G401 (cell line): ENCODE results near the gene SEMA3B. TPM values are rescaled to one million over a fixed set of nuclear protein-coding genes. Genes with fewer than 3 reads are reported as not detected.
"Not testable (repeated sequence)": the region's sequence is repeated elsewhere in the genome, so short reads cannot be mapped to it uniquely, and the experiment has no call there.

Experiments
- DNase-seq: peaks from one replicate; pipeline ENCODE4 v3.0.0-alpha.2; 2015; ENCODE audit warnings: low spot score
- in situ Hi-C: cut with HindIII; loops from 2 replicates; pipeline ENCODE4 v1.10.0; 2016; ENCODE audit warnings: low sequenced_read_pairs, mixed read lengths
- total RNA-seq: library from RNA; depleted of rRNA; stranded (reverse); fragments of >200 nt; shearing (Covaris generic); gene quantifications from 2 replicates; pipeline ENCODE4 v1.2.3, GENCODE V29; 2014

SEMA3B gene
- total RNA-seq, 1 experiment from 2014 or later = 68.1 TPM

DNA sequence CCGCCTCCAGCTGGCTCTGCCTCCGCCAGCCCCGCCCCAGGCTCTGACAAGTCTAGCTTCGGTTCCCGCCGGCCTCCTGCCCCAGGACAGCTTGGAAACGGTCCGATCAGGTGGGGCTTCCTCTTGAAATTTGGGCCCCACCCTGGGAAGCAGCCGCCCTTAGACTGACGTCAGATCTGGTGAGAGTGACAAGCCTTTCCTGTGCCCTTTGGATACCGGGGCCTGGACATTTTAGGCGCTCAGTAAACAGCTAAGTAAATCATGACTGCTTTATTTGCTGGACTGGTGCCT, 30.6 kb downstream of the SEMA3B start:
- no peak for DNase-seq
- in situ Hi-C loops = no loop called here

DNA sequence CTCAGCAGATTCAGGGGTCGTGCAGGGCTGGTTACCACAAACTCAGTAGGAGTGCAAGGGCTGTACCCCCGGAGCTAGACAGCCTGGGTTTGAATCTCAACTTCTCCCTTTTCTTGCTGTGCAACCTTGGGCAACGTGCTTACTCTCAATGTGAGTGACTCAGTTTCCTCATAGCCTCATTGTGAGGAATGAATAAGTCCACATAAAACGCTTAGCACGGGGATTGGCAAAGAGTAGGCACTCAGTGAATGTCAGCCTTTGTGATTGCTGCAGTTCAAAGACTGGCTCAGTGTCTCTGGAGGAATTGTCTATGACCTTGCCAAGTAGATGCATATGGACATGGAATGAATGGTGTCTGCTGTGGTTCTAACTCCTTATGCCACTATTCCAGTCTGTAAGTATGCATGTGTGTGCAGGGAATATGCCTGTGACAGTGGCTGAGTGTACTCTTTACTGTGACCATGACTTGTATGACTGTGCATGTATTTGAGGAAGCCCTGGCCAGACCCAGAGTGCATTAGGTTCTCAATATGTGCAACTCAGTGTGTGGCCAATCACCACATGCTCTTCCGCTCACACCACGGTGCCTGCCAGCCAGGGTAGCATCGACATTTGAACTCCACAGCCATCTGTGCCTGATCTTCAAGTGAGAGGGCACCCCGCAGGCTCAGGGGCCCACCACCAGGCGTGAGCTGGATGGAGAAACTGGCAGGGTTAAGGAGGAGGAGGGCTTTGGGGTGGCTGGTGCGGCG, 31.2 kb downstream of the SEMA3B start:
- in situ Hi-C loops = no loop called here
- DNase-seq = peak; percentile 68

DNA sequence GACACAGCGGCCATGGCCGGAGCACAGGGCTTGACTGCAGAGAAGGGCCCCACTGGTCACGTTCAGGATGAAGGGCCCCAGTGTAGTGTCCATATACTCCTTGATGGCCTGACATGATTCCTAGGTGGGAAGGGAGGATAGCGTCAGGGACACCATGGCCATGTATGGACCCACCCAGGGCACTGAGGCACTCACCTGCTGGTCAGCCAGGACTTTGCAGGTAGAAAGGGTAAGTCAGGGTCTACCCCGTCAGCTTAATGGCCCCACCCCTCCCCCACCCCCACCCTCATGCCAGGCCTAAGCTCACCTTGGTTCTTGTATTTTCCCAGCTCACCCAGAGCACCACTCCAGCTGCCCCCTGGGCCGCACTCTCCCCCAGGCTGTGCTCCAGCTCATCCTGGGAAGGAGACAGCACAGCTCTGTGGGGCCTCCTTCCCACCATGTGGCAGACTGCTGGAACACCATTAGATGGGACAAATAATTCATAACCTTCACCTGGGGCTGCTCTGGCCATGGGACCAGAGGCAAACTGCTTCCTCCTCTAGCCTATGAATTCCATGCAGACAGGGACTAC, 31.8 kb downstream of the SEMA3B start:
- in situ Hi-C loops = no loop called here
- no peak for DNase-seq

DNA sequence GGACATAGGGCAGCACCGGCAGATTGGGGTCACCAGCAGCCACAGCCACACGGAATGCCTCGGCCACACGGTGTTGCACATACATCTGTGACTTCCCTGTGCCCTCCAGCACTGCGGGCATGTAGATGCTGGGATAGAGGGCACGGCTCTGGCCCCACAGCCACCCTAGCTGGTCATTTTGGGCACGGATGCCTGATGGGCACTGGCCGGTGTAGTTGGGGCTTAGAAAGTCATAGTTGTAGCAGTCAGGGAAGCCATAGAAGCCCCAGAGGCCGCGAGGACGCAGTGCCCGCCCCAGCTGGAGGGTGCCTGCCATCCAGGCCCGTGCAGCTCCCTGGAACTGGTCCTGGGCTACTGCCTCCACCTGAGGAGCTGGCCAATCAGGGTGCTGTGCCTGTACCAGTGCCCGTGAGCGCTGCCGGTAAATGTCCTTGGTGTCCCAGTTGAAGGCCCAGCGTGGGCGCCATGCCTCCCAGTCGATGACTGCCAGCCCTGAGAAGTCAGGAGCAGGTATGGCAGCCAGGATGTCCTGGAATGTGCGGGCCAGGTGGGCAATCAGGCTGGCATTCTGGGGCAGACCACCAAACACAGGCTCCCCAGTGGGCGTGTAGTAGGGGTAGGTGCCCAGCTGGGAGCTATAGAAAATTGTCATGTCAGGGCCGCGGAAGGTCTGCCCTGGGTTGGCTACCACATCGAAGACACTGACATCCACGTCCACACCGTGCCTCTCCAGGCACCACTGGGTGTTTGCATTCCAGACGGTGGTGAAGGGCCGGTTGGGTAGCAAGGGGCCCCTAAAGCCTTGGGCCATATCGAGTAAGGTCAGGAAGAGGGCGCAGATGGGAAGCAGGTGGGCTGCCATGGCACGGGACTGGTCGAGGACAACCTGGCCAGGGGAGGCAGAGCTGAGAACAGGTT, 33.4 kb downstream of the SEMA3B start:
- in situ Hi-C loops = no loop called here
- DNase-seq = no peak

DNA sequence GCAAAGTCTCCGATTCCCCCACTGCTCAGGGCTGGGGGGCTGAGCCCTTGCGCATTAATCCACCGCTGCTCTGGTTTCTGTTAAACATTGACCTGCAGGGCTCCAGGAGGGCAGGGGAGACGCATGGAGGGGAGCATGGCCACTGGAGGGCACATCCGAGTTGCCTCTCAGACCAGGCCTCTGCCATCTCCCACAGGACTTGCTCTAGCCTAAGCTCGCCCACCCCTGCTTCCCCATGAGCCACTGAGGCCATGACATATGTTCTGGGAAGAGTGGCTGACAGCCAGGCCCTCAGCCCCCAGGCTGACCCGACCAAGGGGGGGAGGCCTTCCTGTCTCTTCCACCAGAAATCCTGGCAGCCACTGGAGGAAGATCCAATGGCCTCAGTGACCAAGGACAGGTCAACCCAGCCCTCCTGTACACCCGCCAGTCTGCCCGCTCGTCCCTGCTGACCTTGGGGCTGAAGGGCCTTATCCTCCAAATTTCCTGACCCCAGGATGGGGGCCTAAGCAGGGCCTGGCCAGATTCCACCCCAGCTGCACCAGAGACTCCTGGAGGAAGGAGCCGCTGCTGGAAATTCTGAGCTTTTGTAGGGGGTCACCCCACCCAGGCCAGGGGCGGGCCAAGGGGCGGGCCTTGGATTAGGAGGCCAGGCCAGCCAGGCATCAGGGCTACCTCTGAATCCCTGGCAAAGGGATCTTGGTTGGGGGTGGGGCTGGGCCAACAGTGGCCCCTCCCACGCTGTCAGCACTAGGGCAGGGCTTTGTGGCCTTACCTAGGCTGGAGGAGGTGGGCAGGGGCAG, 34.3 kb downstream of the SEMA3B start, which contains the start of gene HYAL1:
HYAL1 (minus strand) TSS at position 562 of the 803 bp plus-strand sequence. CDS start 618 bp downstream, outside the sequence.
- in situ Hi-C loops = no loop called here
- DNase-seq = peak; percentile 42

DNA sequence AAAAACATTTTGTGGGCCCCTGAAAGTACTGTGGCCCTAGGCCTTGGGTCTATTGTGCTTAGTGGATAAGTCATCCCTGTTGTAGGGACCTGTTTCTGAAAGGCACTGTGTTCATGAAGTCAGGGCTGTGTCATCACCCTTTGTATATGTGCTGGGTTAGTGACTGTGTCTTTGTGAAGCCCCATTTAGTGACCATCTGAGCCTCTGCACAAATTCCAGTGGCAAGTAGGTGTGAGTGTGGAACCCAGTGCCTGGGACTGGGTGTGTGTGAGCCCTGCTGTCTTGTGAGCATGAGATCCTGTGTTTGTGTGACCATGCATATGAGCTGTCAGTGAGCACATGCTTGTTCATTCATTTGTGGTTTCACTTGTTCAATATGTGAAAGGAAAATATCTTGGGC, 35.7 kb downstream of the SEMA3B start:
- DNase-seq = no peak
- in situ Hi-C loops = no loop called here

DNA sequence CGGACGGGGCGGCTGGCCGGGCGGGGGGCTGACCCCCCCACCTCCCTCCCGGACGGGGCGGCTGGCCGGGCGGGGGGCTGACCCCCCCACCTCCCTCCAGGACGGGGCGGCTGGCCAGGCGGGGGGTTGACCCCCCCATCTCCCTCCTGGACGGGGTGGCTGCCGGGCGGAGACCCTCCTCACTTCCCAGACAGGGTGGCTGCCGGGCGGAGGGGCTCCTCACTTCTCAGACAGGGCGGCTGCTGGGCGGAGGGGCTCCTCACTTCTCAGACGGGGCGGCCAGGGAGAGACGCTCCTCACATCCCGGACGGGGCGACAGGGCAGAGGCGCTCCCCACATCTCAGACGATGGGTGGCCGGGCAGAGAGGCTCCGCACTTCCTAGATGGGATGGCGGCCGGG, 43.1 kb downstream of the SEMA3B start:
- in situ Hi-C loops, DNase-seq: not testable (repeated sequence)

DNA sequence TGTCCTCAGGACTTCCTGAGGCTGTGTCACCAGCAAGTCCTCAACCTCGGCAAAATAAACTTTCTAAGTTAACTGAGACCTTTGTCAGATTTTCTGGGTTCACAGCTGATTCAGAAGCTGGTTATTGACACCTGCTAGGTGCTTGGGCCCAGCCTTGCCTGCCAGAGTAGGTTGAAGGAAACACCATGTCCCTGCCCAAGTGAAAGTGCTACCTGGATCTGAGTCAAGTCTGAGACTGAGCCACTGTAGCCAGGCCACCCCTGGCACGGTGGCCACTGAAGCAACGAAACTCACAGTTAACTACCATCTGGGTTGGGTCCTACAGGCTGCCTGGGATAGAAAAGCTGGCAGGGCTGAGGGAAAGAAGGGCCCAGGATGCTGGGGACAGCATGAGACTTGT, 45.4 kb downstream of the SEMA3B start:
- in situ Hi-C loops = no loop called here
- no peak for DNase-seq

DNA sequence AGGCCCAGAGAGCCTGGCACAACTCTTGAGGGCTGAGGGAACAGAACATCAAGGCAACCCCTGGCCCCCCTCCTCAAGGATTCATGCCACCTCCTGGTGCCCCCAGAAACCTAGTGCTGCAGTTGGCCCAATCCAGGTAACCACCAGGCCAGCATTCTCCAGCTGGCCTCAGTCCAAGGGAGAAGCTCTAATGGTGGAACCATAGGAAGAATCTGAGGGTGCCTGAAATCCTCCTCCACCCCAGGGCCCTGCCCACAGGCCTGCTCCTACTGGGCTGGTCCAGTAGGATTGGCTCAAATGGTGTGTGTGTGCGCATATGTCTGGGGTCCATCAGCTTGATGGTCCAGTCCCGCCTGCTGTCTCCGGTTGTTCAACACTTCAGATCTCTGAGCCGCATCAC, 45.9 kb downstream of the SEMA3B start:
- in situ Hi-C loops = no loop called here
- DNase-seq = no peak

DNA sequence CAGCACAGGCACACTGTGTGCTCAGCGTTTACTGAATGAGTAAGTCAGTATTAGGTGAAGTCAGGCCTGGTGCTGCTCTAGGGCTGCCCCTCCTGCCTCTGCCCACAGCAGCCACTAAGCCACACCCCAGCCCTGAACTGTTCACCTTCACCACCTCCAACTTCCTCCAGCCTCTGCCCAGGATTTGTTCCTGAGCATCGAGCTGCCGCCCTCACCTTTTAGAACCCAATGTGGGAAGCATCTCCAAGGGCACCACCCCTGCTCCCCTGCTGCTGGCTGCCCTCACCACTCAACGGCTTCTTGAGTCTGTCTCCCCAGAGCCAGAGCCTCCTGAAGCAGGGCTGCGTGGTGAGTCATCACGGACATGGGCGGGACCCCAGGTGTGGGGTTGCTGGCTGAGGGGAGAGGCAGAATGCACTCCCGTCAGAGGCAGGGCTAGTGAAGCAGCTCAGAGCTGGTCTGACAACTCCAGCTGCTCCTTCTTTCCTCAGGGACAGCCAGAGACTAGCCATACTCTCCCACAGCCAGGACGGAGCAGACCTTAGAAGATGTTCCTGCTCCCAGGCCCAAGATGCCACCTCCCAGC, 47.8 kb downstream of the SEMA3B start:
- no peak for DNase-seq
- in situ Hi-C loops = no loop called here

DNA sequence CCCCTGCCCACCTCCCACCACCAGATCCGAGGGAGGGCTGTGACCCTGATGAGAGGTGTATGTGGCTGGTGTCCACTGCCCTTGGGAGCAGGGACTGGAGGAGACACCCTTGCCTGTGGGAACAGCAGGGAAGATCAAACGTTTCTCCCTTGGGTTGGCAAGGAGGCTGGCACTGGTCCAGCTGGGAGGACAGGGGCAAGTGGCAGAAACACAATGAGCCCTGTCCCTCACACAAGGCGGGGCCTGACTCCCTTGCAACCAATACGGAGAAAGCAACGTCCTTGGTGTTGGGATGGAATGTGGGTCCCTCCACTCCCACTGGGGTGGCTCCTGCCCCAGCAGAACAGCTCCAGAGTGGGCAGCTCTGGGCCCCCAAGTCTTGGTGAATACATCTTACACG, 48.4 kb downstream of the SEMA3B start:
- in situ Hi-C loops = no loop called here
- no peak for DNase-seq

DNA sequence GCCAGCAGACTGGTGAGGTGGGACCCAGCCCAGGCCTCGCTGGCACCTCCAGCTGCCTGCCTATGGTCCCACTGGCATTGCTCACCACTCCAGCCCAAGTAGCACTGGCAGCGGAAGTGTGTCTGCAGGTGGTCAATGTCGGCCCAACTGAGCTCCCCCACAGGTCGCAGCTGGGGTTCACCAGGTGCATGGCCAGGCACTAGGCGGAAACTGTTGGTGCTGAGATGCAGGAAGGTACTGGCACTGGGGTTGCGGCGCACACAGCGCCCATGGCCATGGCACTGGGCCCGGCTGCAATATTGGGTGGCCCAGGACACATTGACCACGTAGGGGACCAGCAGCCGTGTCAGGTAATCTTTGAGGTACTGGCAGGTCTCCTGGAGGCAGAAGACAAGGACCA, 49.2 kb downstream of the SEMA3B start:
- DNase-seq = no peak
- in situ Hi-C loops = no loop called here

DNA sequence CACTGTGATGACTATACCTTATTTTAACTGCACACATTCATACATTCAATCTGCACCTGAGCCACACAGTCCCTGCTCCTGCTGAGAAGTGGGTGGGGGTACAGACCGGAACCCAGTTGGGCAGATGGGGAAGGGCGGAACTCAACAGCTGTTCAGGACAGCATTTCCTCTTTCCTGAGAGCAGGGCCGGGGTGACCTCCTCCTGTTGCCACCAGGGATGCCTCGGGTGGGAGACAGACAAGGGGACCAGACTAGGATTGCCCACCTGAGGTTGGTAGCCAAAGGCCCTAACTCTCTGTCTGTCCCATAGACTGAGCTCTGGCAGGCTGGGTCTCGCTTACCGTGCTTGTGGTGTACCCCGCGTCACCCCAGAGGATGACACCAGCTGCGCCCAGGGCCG, 49.7 kb downstream of the SEMA3B start:
- no peak for DNase-seq
- in situ Hi-C loops = no loop called here

DNA sequence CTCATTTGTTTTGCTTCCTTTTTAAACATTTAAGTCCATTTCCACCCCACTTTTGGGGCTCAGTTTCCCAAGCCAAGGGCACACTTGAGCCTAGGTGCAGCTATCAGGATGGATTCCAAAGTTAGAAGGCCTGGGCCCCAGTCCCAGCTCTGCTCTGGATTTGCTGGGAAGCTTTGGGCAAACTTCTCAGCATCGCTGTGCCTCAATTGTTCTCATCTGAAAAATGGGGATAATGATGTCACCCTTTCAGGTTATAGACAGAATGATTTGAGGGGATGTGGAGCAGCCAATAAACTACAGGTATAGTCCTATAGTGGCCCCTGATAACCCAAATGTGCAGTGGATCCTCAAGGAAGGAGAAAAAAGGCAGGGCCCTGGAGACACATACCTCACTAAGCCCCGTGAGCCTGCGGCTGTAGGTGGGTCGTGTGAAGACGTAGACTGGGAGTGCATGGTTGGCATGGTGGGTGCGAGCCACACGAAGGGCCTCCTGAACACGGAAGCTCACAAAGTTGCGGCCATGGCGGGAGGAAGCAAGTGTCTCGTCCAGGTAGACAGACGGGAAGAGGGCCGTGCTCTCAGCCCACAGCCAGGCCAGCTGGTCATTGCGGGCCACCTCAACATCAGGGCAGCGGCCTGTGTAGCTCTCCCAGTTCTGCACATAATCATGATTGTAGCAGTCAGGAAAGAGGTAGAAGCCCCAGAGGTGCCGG, 50.4 kb downstream of the SEMA3B start:
- DNase-seq = no peak
- in situ Hi-C loops = no loop called here

DNA sequence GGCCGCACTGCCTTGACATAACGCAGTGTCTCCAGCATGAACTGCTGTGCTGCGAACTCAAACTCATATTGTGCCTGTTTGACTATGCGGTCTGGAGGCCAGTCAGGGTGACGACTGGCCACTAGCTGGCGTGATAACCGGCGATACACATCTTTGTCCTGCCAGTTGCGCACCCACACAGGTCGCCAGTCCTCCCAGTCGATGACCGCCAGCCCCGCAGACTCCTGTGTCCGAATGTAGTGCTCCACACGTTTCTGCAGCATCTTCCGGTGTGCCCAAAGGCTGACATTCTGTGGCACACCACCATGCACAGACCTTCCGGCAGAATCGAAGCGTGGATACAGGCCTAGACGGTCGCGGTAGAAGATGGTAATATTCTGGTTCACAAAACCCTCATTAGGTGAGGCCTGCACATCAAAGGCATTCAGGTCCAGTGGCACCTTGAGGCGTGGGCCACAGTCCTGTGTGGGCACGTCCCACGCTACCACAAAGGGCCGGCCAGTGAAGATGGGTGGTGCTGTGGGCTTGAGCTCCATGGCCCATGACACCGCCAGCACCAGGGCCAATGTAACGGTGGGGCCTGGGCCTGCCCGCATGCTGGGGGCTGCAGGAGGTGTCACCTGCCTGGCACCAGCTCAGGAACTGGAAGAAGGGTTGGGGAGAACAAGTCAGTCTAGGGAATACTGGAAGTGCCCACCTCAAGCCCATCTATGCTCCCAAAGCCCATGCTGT, 51.1 kb downstream of the SEMA3B start:
- in situ Hi-C loops = no loop called here
- peak; percentile 54 for DNase-seq

DNA sequence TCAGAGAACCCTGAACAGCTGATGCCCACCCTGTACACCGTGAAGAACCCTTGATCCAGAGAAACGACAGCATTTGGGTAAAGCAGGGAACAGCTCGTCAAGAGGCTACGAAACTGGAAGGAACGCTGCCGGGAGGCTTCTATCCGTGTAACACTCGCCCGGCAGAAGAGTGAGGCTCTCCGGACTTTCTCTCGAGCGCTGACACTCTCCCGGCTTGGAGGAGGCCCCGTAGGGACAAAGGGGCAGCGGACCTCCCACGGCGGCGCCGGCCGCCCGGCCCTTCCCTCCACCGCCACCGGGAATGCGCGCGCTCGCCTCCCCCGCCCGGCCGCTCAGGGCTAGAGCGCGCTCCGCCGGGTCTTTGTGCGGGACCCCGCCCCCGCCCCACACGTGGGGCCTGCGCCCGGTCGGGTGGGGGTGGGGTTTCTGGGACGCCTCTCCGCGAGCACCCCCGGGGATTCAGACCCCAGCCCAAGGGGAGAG, 51.9 kb downstream of the SEMA3B start:
- in situ Hi-C loops = no loop called here
- DNase-seq = peak; percentile 79

DNA sequence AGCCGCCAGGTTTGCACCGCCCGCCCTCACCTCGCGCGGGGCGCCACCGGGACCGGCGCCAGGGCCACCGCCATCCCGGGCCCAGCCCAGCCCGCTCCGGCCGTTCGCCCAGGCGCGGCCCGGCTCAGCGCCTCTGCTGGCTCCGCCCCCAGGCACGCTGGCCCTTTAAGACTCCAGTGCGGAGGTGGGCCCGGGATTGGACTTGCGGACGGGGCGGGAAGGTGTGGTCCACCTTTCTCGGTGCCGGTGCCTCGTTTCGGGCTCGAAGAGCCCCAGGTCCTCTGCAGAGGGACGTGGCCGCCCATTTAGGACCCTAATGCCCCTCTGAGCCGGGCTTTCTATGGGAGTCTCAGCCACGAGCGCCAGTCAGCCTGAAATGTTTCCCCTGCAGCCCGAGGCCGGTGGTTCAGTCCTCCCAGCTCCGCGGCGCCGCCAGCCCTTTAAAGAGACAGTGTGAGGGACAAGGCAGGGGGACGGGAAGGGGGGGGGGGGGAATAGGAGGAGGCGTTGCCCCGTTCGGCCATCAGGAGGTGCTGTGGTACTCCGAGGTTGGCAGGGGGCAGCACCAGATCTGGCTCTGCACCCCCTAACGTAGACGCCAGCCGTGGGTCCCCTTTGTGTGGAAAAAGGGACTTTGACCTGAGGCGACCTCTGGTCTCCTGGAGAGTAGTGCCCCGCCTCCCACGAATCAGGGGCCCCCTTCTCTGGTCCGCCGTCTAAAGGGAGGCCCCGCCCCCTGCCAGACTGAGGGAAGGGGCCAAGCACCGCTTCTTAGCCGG, 52.6 kb downstream of the SEMA3B start:
- DNase-seq = peak; percentile 89
- in situ Hi-C loops = no loop called here
